Activated CD8-positive, alpha-beta memory T cell treated with anti-CD3 and anti-CD28 coated beads, Interleukin-2, amount 50 U/mL, for 4 hours (primary cell): ENCODE data around the gene RFC2.
A peak's percentile ranks its signal among the peaks of the same experiment; 100 is the strongest.
"Not testable (repeated sequence)": the region's sequence is repeated elsewhere in the genome, so short reads cannot be mapped to it uniquely, and the experiment has no call there.

ENCODE experiments used
- DNase-seq: peaks from one replicate; pipeline ENCODE4 v3.0.0-alpha.2; 2020

RFC2 gene

DNA sequence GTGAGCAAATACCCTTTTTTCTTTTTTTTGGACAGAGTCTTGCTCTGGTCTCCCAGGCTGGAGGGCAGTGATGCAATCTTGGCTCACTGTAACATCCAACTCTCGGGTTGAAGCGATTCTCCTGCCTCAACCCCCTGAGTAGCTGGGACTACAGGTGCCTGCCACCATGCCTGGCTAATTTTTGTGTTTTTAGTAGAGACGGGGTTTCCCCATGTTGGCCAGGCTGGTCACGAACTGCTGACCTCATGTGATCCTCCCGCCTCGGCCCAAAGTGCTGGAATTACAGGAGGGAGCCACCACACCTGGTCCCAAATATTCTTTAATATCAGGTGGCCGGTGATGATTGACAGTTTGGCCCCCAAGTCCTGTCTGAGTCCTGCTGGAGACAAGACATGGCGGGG, 37.8 kb downstream of the RFC2 start:
- no peak for DNase-seq

GRCh38 chr7:74215921-74216320, 38.3 kb downstream of the RFC2 start:
- no peak for DNase-seq

DNA sequence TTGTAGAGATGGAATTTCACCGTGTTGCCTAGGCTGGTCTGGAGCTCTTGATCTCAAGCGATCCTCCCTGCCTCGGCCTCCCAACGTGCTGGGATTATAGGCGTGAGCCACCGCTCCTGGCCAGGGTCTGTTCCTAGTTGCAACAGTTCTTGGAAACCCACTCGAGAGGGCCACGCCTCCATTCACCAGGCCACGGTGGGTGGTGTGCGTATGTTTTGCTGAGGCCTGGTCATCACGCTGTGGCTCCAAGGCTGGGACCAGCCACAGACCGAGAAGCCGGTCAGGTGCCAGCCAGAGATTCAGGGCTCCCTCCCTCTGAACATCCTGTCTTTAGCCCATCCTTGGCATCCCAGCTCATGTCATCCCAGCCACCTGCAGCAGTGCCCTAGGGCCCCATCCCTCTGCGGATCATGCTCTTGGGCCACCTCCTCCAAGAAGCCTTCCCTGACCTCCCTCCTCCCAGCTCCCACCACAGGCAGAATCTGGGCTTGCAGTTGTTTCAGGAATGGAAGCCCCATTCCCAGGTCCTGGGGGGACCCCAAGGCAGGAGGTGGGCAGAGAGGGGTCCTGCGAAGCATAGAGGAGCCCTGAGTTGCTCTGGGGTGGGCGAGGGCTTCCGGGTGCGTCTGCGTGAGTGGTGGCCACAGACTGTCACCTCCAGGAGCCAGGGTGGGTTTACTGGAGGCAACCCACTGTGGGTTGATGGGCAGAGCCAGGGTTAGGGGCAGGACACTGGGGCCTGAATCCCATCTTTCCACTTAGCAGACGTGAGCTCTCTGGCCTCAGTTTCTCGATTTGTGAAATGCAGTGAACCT, 39.2 kb downstream of the RFC2 start:
- no peak for DNase-seq

GRCh38 chr7:74212661-74213060, 41.5 kb downstream of the RFC2 start:
- DNase-seq, result no peak

DNA sequence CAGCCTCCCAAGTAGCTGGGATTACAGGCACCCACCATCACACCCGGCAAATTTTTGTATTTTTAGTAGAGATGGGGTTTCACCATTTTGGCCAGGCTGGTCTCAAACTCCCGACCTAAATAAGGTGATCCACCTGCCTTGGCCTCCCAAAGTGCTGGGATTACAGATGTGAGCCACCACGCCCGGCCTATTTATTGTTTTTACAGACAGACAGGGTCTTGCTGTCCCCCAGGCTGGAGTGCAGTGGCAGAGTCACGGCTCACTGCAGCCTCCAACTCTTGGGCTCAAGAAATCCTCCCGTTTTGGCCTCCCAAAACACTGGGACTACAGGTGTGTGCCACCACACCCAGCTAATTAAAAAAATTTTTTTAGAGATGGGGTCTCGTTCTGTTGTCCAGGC, 46.0 kb downstream of the RFC2 start:
- not testable (repeated sequence) for DNase-seq

DNA sequence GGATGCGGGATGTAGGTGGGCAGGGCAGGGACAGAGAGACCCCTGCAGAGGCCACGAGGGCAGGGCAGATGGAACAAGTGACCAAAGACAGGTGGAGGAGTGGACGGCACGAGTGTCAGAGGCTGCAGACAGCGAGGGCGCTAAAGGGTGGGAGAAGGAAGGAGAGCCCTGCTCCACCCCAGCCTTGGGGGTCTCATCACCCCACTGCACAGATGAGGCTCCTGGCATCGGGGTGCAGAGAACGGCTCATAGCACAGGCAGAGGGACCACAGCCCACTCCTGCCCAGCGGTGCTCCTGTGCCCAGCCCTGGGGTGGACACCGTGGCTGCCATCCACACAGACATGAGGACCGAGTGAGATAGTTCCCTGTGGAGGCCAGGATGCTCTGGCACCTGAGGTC, 46.6 kb downstream of the RFC2 start:
- DNase-seq, result no peak

GRCh38 chr7:74206589-74207120, 47.5 kb downstream of the RFC2 start:
- DNase-seq, result peak; percentile 82

DNA sequence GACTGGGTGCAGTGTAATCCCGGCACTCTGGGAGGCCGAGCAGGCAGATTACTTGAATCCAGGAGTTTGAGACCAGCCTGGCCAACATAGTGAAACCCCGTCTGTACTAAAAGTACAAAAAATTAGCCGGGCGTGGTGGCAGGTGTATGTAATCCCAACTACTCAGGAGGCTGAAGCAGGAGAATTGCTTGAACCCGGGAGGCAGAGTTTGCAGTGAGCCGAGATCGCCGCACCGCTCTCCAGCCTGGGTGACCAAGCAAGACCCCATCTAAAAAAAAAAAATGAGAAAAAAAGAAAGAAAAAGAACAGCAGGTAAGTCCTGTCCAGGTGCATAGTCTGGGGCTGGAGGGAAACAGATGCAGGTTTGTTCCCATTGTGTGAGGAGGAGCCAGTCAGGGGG, 48.1 kb downstream of the RFC2 start:
- not testable (repeated sequence) for DNase-seq

GRCh38 chr7:74203956-74204618, 50.1 kb downstream of the RFC2 start:
- no peak for DNase-seq

DNA sequence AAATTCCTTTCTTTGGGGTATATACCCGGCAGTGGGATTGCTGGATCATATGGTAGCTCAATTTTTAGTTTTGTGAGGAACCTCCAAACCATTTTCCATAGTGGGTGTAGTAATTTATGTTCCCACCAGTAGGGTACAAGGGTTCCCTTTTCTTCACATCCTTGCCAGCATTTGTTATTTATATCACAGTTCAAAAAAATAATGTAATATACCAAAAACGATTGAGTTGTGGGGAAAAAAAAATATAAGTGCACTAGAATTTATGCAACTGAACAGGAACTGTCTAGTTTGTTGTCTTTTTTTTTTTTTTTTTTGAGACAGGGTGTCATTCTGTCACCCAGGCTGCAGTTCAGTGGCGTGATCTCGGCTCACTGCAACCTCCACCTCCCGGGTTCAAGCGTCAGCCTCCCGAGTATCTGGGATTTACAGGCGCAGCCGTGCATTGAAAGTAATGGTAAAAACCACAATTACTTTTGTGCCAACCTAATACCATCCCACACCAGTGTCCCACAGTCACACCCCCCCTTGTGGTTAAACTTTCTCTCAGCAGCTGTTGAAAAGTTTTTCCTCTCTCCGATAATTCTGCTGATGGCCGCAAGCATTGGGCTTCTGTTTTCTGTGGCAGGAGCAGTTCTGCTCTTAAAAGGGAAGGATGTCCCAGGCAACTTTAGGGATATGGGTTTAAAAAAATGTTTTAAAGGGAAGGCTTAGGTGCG, 51.2 kb downstream of the RFC2 start:
- DNase-seq, result no peak

GRCh38 chr7:74199551-74200355, 54.4 kb downstream of the RFC2 start:
- DNase-seq, result no peak

- no peak for DNase-seq
Measured at GRCh38 chr7:74197449-74198124, 56.6 kb downstream of the RFC2 start.

GRCh38 chr7:74195968-74196654, 58.1 kb downstream of the RFC2 start:
- DNase-seq, result not testable (repeated sequence)

- not testable (repeated sequence) for DNase-seq
Measured at GRCh38 chr7:74195139-74195860, 58.9 kb downstream of the RFC2 start.

DNA sequence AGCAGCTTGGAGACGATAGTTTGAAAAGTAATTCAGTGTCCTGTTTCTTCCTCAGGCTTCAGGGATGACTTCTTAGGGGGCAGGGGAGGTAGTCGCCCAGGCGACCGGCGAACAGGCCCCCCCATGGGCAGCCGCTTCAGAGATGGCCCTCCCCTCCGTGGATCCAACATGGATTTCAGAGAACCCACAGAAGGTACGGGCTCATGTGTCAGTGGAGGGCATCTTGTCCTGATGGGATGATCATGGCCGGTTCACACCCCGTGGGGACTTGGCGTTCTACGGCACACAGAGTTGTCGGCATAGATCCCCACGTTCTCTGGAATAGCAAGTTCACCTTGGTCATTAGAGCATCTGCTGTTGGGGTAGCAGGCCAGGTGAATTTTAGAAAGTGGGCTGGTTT, 59.5 kb downstream of the RFC2 start:
- DNase-seq, result no peak

- no peak for DNase-seq
Measured at GRCh38 chr7:74193913-74194312, 60.3 kb downstream of the RFC2 start.

GRCh38 chr7:74193054-74193453, 61.1 kb downstream of the RFC2 start:
- DNase-seq, result no peak

DNA sequence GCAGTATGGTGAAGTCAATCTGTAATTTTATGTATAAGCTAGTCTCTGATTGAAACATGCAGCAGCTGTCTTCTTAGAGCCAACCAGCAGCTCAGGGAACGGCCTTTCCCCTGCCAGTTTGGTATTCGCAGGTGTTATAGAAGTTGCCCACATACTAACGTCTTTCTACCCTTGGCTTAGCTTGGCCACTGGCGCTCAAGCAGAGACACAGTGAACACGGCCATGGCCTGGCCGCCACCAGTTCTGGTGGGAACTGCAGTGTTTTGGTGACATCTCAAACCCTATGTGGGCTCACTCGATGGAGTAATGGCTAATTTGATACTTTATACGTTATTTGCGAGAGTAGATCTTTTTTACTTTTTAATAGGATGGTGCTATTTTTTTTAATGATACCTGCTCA, 63.0 kb downstream of the RFC2 start:
- DNase-seq, result no peak

GRCh38 chr7:74190259-74190658, 63.9 kb downstream of the RFC2 start:
- DNase-seq, result no peak

GRCh38 chr7:74187915-74188675, 66.1 kb downstream of the RFC2 start:
- no peak for DNase-seq
